ENCODE results near the gene ANKRD18A.

ANKRD18A gene

DNA sequence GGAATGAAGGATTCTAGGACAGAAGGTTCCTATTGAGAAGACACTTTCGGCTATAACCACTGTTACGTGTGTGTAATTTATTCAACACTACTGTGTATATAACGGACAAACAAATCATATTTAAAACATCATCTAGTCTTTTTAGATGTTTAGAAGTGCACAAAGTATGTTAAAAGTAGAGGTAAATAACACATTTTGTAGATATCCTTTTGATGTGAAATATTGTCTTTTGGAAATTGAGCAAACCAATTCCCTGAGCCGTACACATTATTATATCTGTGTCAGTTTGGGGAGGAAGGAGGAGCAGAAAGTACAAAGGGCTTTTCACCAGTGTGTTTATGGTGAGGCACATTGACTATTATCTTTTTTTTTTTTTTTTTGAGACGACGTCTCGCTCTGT is 39.1 kb upstream of the ANKRD18A start:
- H3K9me3 ChIP-seq (ENCODE audit: control insufficient read depth, insufficient read depth, low read depth, low read length), result no peaks in the 10 kb centered on the region
- H3K36me3 ChIP-seq (ENCODE audit: control insufficient read depth in 2 of 2, insufficient read depth in 1 of 2, low read length in 2 of 2), result no peaks in the 10 kb centered on the region
- ChIA-PET POLR2A (no interaction called here), CTCF (interaction anchor here (0.7 to 0.8 kb wide), 2 partner anchors 13 to 18 kb away, joined by 3 to 4 read pairs; no protein-coding TSS in a partner anchor)
- no peak overlapping the region for H3K4me3 ChIP-seq (ENCODE audit: low read depth, low read length)
- TF ChIP-seq ZNF266 (tag by site-specific recombination; IDR thresholded peaks at IDR 0.05; ENCODE audit: low read depth) (no peak), MYNN (tag by site-specific recombination; IDR thresholded peaks at IDR 0.05; ENCODE audit: borderline replicate concordance) (no peak), ZNF626 (tag by site-specific recombination; IDR thresholded peaks at IDR 0.05) (no peak), ZNF157 (tag by site-specific recombination; IDR thresholded peaks at IDR 0.05) (no peak), ZFP3 (tag by site-specific recombination; IDR thresholded peaks at IDR 0.05; ENCODE audit: low read depth) (no peak), ZSCAN23 (tag by site-specific recombination; IDR thresholded peaks at IDR 0.05) (no peak), ZSCAN16 (tag by site-specific recombination; IDR thresholded peaks at IDR 0.05) (no peak), ZNF140 (tag by site-specific recombination; IDR thresholded peaks at IDR 0.05) (no peak), ZNF341 (tag by site-specific recombination; IDR thresholded peaks at IDR 0.05; ENCODE audit: low read depth) (no peak), ZNF76 (tag by site-specific recombination; IDR thresholded peaks at IDR 0.05; ENCODE audit: borderline replicate concordance, low read depth) (no peak), ZFP69B (tag by site-specific recombination; IDR thresholded peaks at IDR 0.05) (no peak), SALL2 (tag by site-specific recombination; IDR thresholded peaks at IDR 0.05; ENCODE audit: borderline replicate concordance) (no peak), ZNF248 (tag by site-specific recombination; IDR thresholded peaks at IDR 0.05) (no peak), ZNF596 (tag by site-specific recombination; IDR thresholded peaks at IDR 0.05) (no peak), ZNF501 (tag by site-specific recombination; IDR thresholded peaks at IDR 0.05) (no peak)
- TF ChIP-seq, protein P1, sequence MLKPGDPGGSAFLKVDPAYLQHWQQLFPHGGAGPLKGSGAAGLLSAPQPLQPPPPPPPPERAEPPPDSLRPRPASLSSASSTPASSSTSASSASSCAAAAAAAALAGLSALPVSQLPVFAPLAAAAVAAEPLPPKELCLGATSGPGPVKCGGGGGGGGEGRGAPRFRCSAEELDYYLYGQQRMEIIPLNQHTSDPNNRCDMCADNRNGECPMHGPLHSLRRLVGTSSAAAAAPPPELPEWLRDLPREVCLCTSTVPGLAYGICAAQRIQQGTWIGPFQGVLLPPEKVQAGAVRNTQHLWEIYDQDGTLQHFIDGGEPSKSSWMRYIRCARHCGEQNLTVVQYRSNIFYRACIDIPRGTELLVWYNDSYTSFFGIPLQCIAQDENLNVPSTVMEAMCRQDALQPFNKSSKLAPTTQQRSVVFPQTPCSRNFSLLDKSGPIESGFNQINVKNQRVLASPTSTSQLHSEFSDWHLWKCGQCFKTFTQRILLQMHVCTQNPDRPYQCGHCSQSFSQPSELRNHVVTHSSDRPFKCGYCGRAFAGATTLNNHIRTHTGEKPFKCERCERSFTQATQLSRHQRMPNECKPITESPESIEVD (tag by site-specific recombination; IDR thresholded peaks at IDR 0.05), result no peak
- no peaks in the 10 kb centered on the region for H3K4me1 ChIP-seq (ENCODE audit: control insufficient read depth, insufficient read depth, low read length)
- H3K27ac ChIP-seq (ENCODE audit: extremely low read depth, low read depth, low read length), result no peak overlapping the region

DNA sequence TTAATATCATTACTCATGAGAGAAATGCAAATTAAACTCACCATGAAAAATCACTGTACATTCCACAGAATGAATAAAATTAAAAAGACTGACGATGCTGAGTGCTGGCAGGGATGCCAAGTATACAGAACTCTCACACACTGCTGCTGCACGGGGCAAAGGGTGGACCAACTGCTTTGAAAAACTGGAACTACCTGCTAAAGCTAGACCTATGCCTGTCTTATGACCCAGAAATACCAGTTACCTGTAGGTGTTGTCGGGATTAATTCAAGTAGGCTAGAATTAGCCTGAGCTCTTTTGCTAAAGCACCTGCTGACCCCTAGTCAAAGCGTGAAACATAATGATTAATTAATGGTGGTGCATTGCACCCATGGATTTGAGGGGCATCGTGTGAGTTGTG is 36.5 kb upstream of the ANKRD18A start:
- ChIA-PET CTCF (no interaction called here), POLR2A (no interaction called here)
- H3K4me3 ChIP-seq (ENCODE audit: low read depth, low read length), result no peak overlapping the region

GRCh38 chr9:38652486-38652885 is 32.1 kb upstream of the ANKRD18A start:
- H3K4me1 ChIP-seq (ENCODE audit: control insufficient read depth, insufficient read depth, low read length), result no peaks in the 10 kb centered on the region
- no peaks in the 10 kb centered on the region for H3K36me3 ChIP-seq (ENCODE audit: control insufficient read depth in 2 of 2, insufficient read depth in 1 of 2, low read length in 2 of 2)
- POLR2A ChIA-PET, result no interaction called here
- no peak overlapping the region for H3K4me3 ChIP-seq (ENCODE audit: low read depth, low read length)
- no peaks in the 10 kb centered on the region for H3K9me3 ChIP-seq (ENCODE audit: control insufficient read depth, insufficient read depth, low read depth, low read length)
- no peak overlapping the region for H3K27ac ChIP-seq (ENCODE audit: extremely low read depth, low read depth, low read length)
- CTCF ChIA-PET, result interaction anchor here (2.7 kb wide), 1 partner anchor 10 kb away, joined by 15 read pairs; no protein-coding TSS in a partner anchor
- TF ChIP-seq ZNF530 (tag by site-specific recombination; IDR thresholded peaks at IDR 0.05; ENCODE audit: low read depth) (no peak), ZNF624 (tag by site-specific recombination; IDR thresholded peaks at IDR 0.05) (no peak), ZNF311 (tag by site-specific recombination; IDR thresholded peaks at IDR 0.05; ENCODE audit: borderline replicate concordance) (no peak), ZNF26 (tag by site-specific recombination; IDR thresholded peaks at IDR 0.05) (no peak), ZNF184 (tag by site-specific recombination; IDR thresholded peaks at IDR 0.05) (no peak), SP2 (tag by site-specific recombination; IDR thresholded peaks at IDR 0.05) (no peak), ZNF571 (tag by site-specific recombination; IDR thresholded peaks at IDR 0.05) (no peak), ZNF768 (tag by site-specific recombination; IDR thresholded peaks at IDR 0.05) (no peak)

More for the DNA sequence above, 36.5 kb upstream of the ANKRD18A start:
- Histone ChIP-seq H3K27ac (ENCODE audit: extremely low read depth, low read depth, low read length) (no peak overlapping the region), H3K9me3 (ENCODE audit: control insufficient read depth, insufficient read depth, low read depth, low read length) (no peaks in the 10 kb centered on the region), H3K36me3 (ENCODE audit: control insufficient read depth in 2 of 2, insufficient read depth in 1 of 2, low read length in 2 of 2) (no peaks in the 10 kb centered on the region), H3K4me1 (ENCODE audit: control insufficient read depth, insufficient read depth, low read length) (no peaks in the 10 kb centered on the region)
- TF ChIP-seq ZNF341 (tag by site-specific recombination; IDR thresholded peaks at IDR 0.05; ENCODE audit: low read depth) (no peak), KLF9 (tag by site-specific recombination; IDR thresholded peaks at IDR 0.05; ENCODE audit: low read depth) (no peak), ZFP69B (tag by site-specific recombination; IDR thresholded peaks at IDR 0.05) (no peak), ZNF548 (tag by site-specific recombination; IDR thresholded peaks at IDR 0.05) (no peak), ZNF223 (tag by site-specific recombination; IDR thresholded peaks at IDR 0.05) (no peak)
- TF ChIP-seq, protein P2, sequence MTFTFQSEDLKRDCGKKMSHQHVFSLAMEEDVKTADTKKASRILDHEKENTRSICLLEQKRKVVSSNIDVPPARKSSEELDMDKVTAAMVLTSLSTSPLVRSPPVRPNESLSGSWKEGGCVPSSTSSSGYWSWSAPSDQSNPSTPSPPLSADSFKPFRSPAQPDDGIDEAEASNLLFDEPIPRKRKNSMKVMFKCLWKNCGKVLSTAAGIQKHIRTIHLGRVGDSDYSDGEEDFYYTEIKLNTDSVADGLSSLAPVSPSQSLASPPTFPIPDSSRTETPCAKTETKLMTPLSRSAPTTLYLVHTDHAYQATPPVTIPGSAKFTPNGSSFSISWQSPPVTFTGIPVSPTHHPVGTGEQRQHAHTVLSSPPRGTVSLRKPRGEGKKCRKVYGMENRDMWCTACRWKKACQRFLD (tag by site-specific recombination; IDR thresholded peaks at IDR 0.05), result no peak

All from HEK293 (cell line).